WTC11 (cell line): ENCODE data around the gene CERS4. TPM values are rescaled to one million over a fixed set of nuclear protein-coding genes. Genes with fewer than 3 reads are reported as not detected.

Source experiments
- total RNA-seq: library from RNA; stranded (reverse); gene quantifications from 3 replicates; pipeline ENCODE4 v1.2.3, GENCODE V29; 2021

The CERS4 gene
- total RNA-seq, 1 experiment from 2014 or later: 116 TPM

Other genes starting within 250 kb of the CERS4 start
- gene ELAVL1, start 203.7 kb upstream of the CERS4 start, total RNA-seq: 144 to 160 TPM (median 149 TPM) in 3 replicates
- 0.53 TPM in 1 of 3 replicates, not detected in the others for gene CCL25, start 156.6 kb upstream of the CERS4 start, total RNA-seq
- gene FBN3, start 59.8 kb upstream of the CERS4 start, total RNA-seq: 54.8 to 67.3 TPM (median 62.2 TPM) in 3 replicates
- 107 to 121 TPM (median 114 TPM) in 3 replicates for gene CD320, start 99.0 kb downstream of the CERS4 start, total RNA-seq
- gene NDUFA7, start 112.0 kb downstream of the CERS4 start, total RNA-seq: 76.4 to 101 TPM (median 91.9 TPM) in 3 replicates
- 2,082 to 2,373 TPM (median 2,292 TPM) in 3 replicates for gene RPS28, start 112.1 kb downstream of the CERS4 start, total RNA-seq
- 7.8 to 8.0 TPM (median 8.0 TPM) in 3 replicates for gene KANK3, start 133.9 kb downstream of the CERS4 start, total RNA-seq
- 1.0 to 2.7 TPM (median 2.2 TPM) in 3 replicates for gene ANGPTL4, start 154.8 kb downstream of the CERS4 start, total RNA-seq
- gene RAB11B, start 181.0 kb downstream of the CERS4 start, total RNA-seq: 108 to 127 TPM (median 120 TPM) in 3 replicates
- 20.2 to 30.4 TPM (median 27.5 TPM) in 3 replicates for gene MARCHF2, start 203.9 kb downstream of the CERS4 start, total RNA-seq
- gene HNRNPM, start 235.6 kb downstream of the CERS4 start, total RNA-seq: 309 to 416 TPM (median 343 TPM) in 3 replicates